ENCODE results near the gene TOR4A.

Gene TOR4A

DNA sequence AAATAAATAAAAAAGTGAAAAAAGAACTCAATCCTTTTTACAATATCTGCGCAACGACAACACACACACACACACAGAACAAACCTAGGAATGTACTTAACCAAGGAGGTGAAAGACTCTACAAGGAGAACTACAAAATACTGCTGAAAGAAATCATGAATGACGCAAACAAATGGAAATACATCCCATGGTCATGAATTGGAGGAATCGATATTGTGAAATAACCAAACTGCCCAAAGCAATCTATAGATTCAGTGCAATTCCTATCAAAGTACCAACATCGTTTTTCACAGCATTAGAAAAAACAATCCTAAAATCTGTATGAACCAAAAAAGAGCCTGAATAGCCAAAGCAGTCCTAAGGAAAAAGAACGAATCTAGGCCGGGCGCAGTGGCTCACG is 54.4 kb downstream of the TOR4A start:
- no peak for DNase-seq

Data from anterior cingulate cortex (tissue), 58 donors.